Suprapubic skin (tissue), 4 donors: Measurements from ENCODE around the gene CISTR.

Experiments used
- EP300 ChIP-seq: sonication (generic); formaldehyde crosslinking; IDR thresholded peaks from one replicate; pipeline ENCODE4 v1.6.1; 2017; ENCODE audit warnings: antibody characterized with exemption
- POLR2A ChIP-seq, 2 donors: fragments of 450-650 bp; IDR thresholded peaks; one replicate each; pipeline ENCODE4 v1.6.1; 2017; ENCODE audit warnings: antibody characterized with exemption in 2 of 2, mild to moderate bottlenecking in 2 of 2, moderate library complexity in 2 of 2
- POLR2AphosphoS5 ChIP-seq, 3 donors: sonication (generic); formaldehyde crosslinking; IDR thresholded peaks; one replicate each; pipeline ENCODE4 v1.6.1; 2017; ENCODE audit warnings: antibody characterized with exemption in 3 of 3
- TF ChIP-seq, protein P1 (sequence below), 2 donors: fragments of 200-600 bp in 1 of 2; fragments of 450-650 bp in 1 of 2; sonication (generic) in 1 of 2; IDR thresholded peaks; one replicate each; pipeline ENCODE4 v1.5.1; 2016 to 2019; ENCODE audit warnings: antibody characterized with exemption in 2 of 2, mild to moderate bottlenecking in 1 of 2, moderate library complexity in 1 of 2

GRCh38 chr12:53755893-53756292, 4.1 kb upstream of the CISTR start:
- TF ChIP-seq EP300, result no peak
- TF ChIP-seq, protein P1, sequence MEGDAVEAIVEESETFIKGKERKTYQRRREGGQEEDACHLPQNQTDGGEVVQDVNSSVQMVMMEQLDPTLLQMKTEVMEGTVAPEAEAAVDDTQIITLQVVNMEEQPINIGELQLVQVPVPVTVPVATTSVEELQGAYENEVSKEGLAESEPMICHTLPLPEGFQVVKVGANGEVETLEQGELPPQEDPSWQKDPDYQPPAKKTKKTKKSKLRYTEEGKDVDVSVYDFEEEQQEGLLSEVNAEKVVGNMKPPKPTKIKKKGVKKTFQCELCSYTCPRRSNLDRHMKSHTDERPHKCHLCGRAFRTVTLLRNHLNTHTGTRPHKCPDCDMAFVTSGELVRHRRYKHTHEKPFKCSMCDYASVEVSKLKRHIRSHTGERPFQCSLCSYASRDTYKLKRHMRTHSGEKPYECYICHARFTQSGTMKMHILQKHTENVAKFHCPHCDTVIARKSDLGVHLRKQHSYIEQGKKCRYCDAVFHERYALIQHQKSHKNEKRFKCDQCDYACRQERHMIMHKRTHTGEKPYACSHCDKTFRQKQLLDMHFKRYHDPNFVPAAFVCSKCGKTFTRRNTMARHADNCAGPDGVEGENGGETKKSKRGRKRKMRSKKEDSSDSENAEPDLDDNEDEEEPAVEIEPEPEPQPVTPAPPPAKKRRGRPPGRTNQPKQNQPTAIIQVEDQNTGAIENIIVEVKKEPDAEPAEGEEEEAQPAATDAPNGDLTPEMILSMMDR (IDR thresholded peaks at IDR 0.05), result no peak
- no peak for TF ChIP-seq POLR2A (IDR thresholded peaks at IDR 0.05)
- TF ChIP-seq POLR2AphosphoS5 (IDR thresholded peaks at IDR 0.05), result no peak
